Lung (tissue), 16 donors: Measurements from ENCODE around the gene USP47. TPM values are rescaled to one million over a fixed set of nuclear protein-coding genes. Genes with fewer than 3 reads are reported as not detected.

Experiments
- ATAC-seq: fragments of 200-7000 bp; cut with Tn5 transposase; one replicate; pipeline ENCODE4 v1.9.1; 2020; ENCODE audit warnings: moderate number of reproducible peaks; ENCODE audit not compliant: insufficient read depth, low FRiP score
- DNase-seq, 3 donors: peaks; one replicate each; pipeline ENCODE4 v3.0.0-alpha.2; 2013 to 2017
- H3K27ac ChIP-seq, 2 donors: one replicate each; pipeline ENCODE4 v1.5.1; 2013; ENCODE audit warnings: mild to moderate bottlenecking in 2 of 2, moderate library complexity in 2 of 2, control low read depth in 1 of 2, inconsistent platforms in 1 of 2, low read depth in 1 of 2, low read length in 1 of 2
- H3K27me3 ChIP-seq, 3 donors: one replicate each; pipeline ENCODE4 v1.5.1; 2013; ENCODE audit warnings: low read length in 2 of 3; ENCODE audit not compliant: control insufficient read depth in 3 of 3, insufficient read depth in 3 of 3
- H3K36me3 ChIP-seq, 4 donors: one replicate each; pipeline ENCODE4 v1.5.1; 2013; ENCODE audit warnings: low read length in 4 of 4, mild to moderate bottlenecking in 1 of 4, moderate library complexity in 1 of 4; ENCODE audit not compliant: control insufficient read depth in 4 of 4, insufficient read depth in 4 of 4
- H3K4me1 ChIP-seq, 5 donors: one replicate each; pipeline ENCODE4 v1.5.1; 2013; ENCODE audit warnings: low read length in 5 of 5, mild to moderate bottlenecking in 2 of 5, moderate library complexity in 1 of 5; ENCODE audit not compliant: control insufficient read depth in 5 of 5, insufficient read depth in 5 of 5
- H3K4me3 ChIP-seq: one replicate; pipeline ENCODE4 v1.5.1; 2013; ENCODE audit warnings: mild to moderate bottlenecking, control low read depth, moderate library complexity
- H3K9ac ChIP-seq, 2 donors: one replicate each; pipeline ENCODE4 v1.5.1; 2013; ENCODE audit warnings: low read length in 2 of 2, control low read depth in 1 of 2; ENCODE audit not compliant: insufficient read depth in 1 of 2
- H3K9me3 ChIP-seq, 4 donors: one replicate each; pipeline ENCODE4 v1.5.1; 2013; ENCODE audit warnings: low read length in 3 of 4, mild to moderate bottlenecking in 1 of 4, moderate library complexity in 1 of 4; ENCODE audit not compliant: control insufficient read depth in 4 of 4, insufficient read depth in 3 of 4
- WGBS, 2 donors: extraction: QIAGEN DNeasy Blood & Tissue Kit; methylation state at CpG; one replicate each; pipeline ENCODE4 v1.1.7; 2013; 5-methylcytosine and 5-hydroxymethylcytosine counted together
- long read RNA-seq, 5 donors: transcript quantifications; one replicate each; lab custom pipeline, GENCODE V29; 2026
- polyA plus RNA-seq, 2 donors: library from polyadenylated mRNA; stranded (reverse); fragments of 200-250 nt; gene quantifications; one replicate each; pipeline ENCODE4 v1.2.1, GENCODE V29; 2013
- total RNA-seq, 2 donors: library from RNA; depleted of rRNA in 1 of 2; stranded (reverse); fragments of >200 nt in 1 of 2; gene quantifications; one replicate each; pipeline ENCODE4 v1.2.1, GENCODE V29; 2014 to 2021
- TF ChIP-seq, protein P1 (sequence below): IDR thresholded peaks from 2 replicates; pipeline ENCODE4 v1.5.1; 2012; ENCODE audit warnings: mild to moderate bottlenecking; ENCODE audit errors: control extremely low read depth, extremely low read depth
- donor health status: control.
- donor health status: control.
- donor health status: Bipolar disorder and iron deficiency.
- donor health status: healthy.
- donor health status: DM: yes; HTN: yes; CAD: no.

Gene USP47, protein sequence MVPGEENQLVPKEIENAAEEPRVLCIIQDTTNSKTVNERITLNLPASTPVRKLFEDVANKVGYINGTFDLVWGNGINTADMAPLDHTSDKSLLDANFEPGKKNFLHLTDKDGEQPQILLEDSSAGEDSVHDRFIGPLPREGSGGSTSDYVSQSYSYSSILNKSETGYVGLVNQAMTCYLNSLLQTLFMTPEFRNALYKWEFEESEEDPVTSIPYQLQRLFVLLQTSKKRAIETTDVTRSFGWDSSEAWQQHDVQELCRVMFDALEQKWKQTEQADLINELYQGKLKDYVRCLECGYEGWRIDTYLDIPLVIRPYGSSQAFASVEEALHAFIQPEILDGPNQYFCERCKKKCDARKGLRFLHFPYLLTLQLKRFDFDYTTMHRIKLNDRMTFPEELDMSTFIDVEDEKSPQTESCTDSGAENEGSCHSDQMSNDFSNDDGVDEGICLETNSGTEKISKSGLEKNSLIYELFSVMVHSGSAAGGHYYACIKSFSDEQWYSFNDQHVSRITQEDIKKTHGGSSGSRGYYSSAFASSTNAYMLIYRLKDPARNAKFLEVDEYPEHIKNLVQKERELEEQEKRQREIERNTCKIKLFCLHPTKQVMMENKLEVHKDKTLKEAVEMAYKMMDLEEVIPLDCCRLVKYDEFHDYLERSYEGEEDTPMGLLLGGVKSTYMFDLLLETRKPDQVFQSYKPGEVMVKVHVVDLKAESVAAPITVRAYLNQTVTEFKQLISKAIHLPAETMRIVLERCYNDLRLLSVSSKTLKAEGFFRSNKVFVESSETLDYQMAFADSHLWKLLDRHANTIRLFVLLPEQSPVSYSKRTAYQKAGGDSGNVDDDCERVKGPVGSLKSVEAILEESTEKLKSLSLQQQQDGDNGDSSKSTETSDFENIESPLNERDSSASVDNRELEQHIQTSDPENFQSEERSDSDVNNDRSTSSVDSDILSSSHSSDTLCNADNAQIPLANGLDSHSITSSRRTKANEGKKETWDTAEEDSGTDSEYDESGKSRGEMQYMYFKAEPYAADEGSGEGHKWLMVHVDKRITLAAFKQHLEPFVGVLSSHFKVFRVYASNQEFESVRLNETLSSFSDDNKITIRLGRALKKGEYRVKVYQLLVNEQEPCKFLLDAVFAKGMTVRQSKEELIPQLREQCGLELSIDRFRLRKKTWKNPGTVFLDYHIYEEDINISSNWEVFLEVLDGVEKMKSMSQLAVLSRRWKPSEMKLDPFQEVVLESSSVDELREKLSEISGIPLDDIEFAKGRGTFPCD (N-terminal part only)
- total RNA-seq: 100 to 1,000 TPM in 1 of 2 donors, 10 to 100 TPM in 1; 39.0 to 183 TPM
- 10 to 100 TPM; 20.4 to 24.8 TPM for polyA plus RNA-seq
- long read RNA-seq, donor 1, full-length matches to known transcripts: 12 of 48 reads
- long read RNA-seq, donor 1, partial matches to known transcripts: 36 of 48 reads
- long read RNA-seq, donor 1, other reads (novel, unspliced or antisense): 0 of 48 reads
- long read RNA-seq, donor 2, partial matches to known transcripts: 7 of 9 reads
- long read RNA-seq, donor 2, other reads (novel, unspliced or antisense): 0 of 9 reads
- long read RNA-seq, donor 3, full-length matches to known transcripts: 7 of 28 reads
- long read RNA-seq, donor 3, partial matches to known transcripts: 21 of 28 reads
- long read RNA-seq, donor 3, other reads (novel, unspliced or antisense): 0 of 28 reads
- long read RNA-seq, donor 4, partial matches to known transcripts: 13 of 14 reads
- long read RNA-seq, donor 4, other reads (novel, unspliced or antisense): 0 of 14 reads
- long read RNA-seq, donor 5, full-length matches to known transcripts: 14 of 70 reads
- long read RNA-seq, donor 5, partial matches to known transcripts: 56 of 70 reads
- long read RNA-seq, donor 5, other reads (novel, unspliced or antisense): 0 of 70 reads

DNA sequence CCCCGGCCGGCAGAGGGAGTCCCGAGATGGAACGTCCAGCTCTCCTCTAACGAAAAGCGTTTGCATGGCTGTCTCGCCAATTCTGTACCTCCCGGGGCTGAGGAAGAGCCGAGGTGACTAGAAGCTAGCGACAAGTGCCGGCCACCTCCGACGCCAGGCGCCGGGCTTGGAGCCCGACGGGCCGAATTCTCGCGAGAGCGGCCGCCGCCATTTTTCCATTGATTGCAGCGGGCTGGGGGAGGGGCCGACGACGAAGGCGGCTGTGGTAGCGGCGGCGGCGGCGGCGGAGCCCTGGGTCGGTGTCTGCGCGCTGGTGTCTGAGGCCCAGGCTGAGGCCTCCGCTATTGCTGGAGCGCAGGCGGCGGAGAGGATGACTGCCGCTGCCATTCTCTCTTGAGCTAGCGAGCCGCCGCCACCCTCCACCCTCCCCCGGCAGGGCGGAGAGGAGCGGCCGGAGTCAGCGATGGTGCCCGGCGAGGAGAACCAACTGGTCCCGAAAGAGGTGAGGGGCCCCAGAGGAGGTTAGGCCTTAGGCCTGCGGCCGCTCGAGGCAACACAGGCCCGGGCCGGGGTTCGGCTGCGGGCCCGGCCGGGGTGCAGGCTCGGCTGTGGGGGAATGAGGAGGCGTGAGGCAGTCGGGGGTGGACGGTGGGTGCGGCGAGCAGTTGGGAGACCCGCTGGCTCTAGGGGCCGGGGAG lies at the start of gene USP47:
Gene USP47 (plus strand): TSS at position 250 of the 698 bp plus-strand sequence. CDS start 214 bp downstream, at position 464.
- peak; percentile 90 to 94 (median 94) for DNase-seq
- no peaks in the 10 kb centered on the region for H3K9me3 ChIP-seq
- peaks cover 0 to 4% (median 0%) of the 10 kb centered on the region in 4 donors for H3K36me3 ChIP-seq
- peak; percentile 94 for ATAC-seq
- H3K27me3 ChIP-seq: no peaks in the 10 kb centered on the region
- WGBS, 2 donors: 0% methylated on average over 68 to 70 of the region's 70 CpGs
- H3K4me3 ChIP-seq: peak within 1 kb of the TSS; percentile 76
- TF ChIP-seq, protein P1, sequence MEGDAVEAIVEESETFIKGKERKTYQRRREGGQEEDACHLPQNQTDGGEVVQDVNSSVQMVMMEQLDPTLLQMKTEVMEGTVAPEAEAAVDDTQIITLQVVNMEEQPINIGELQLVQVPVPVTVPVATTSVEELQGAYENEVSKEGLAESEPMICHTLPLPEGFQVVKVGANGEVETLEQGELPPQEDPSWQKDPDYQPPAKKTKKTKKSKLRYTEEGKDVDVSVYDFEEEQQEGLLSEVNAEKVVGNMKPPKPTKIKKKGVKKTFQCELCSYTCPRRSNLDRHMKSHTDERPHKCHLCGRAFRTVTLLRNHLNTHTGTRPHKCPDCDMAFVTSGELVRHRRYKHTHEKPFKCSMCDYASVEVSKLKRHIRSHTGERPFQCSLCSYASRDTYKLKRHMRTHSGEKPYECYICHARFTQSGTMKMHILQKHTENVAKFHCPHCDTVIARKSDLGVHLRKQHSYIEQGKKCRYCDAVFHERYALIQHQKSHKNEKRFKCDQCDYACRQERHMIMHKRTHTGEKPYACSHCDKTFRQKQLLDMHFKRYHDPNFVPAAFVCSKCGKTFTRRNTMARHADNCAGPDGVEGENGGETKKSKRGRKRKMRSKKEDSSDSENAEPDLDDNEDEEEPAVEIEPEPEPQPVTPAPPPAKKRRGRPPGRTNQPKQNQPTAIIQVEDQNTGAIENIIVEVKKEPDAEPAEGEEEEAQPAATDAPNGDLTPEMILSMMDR: peak; percentile 33
- peak within 1 kb of the TSS; percentile 96 to 100 for H3K9ac ChIP-seq
- H3K27ac ChIP-seq: peak within 1 kb of the TSS; percentile 98 to 99
- H3K4me1 ChIP-seq: peaks cover 0 to 37% (median 15%) of the 10 kb centered on the region in 5 donors

DNA sequence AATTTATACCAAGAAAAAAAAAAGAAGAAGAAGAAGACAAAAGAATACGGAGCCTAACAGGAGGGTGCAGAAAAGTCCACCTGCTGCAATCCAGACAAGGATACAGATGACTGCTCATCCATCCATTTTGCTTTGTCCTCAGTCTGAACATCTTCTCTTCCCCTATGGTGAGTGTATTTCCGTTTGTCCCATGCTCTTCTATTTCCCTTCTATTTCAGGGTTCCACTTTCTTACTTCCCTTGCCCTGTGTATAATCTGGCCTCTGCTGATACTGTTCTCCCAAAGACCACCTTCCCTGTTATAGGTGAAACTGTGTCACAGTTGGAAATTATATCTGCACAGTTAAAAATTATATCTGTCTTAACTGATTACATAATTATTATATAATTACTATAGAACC lies 48.7 kb upstream of the USP47 start:
- Histone ChIP-seq H3K4me1 (no peaks in the 10 kb centered on the region), H3K4me3 (no peak overlapping the region), H3K9ac (no peak overlapping the region), H3K9me3 (no peaks in the 10 kb centered on the region), H3K27ac (no peak overlapping the region), H3K36me3 (no peaks in the 10 kb centered on the region), H3K27me3 (no peaks in the 10 kb centered on the region)
- WGBS, 2 donors: 76 to 77% methylated on average over 2 of the region's 2 CpGs
- TF ChIP-seq, protein P1: no peak
- DNase-seq (no peak), ATAC-seq (no peak)
